ENCODE measurements around the gene PPIL1. TPM values are rescaled to one million over a fixed set of nuclear protein-coding genes. Genes with fewer than 3 reads are reported as not detected.

The PPIL1 gene
- total and polyA plus RNA-seq, 10 of the 15 experiments (the other 5 are each of a cell fraction or from before 2014, with no cell fraction given) = 39.5 to 95.8 (median 70.5) TPM

DNA sequence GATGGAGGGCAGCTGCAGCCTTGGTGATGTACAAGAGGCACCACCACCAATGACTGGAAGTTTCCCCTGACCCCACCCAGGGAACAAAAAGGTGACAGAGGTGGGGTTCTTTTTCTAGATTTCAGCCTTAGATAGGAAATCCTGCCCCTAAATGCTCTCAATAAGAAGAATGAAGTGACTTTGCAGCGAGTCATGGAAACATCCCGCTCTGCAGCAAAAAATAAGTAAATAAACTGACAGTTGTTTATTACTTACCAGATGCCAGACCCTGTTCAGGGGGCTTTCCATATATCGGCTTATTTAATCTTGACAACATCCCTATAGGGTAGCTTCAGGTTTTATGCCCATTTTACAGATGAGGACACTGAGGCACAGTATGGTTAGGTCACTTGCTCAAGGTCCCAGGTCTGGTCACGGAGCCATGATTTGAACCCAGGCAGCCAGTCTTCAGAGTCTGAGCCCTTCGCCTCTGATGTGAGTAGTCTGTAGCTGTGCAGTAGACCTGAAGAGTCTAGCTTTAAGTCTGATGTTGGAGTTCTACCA lies 30.3 kb upstream of the PPIL1 start (continued):
- TF ChIP-seq SREBF2 (IDR thresholded peaks at IDR 0.05; ENCODE audit: low read length) = no peak
- TF ChIP-seq, protein P1, sequence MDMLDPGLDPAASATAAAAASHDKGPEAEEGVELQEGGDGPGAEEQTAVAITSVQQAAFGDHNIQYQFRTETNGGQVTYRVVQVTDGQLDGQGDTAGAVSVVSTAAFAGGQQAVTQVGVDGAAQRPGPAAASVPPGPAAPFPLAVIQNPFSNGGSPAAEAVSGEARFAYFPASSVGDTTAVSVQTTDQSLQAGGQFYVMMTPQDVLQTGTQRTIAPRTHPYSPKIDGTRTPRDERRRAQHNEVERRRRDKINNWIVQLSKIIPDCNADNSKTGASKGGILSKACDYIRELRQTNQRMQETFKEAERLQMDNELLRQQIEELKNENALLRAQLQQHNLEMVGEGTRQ (IDR thresholded peaks at IDR 0.05; ENCODE audit: borderline replicate concordance, low read depth, low read length) = no peak
- TF ChIP-seq, protein P2, sequence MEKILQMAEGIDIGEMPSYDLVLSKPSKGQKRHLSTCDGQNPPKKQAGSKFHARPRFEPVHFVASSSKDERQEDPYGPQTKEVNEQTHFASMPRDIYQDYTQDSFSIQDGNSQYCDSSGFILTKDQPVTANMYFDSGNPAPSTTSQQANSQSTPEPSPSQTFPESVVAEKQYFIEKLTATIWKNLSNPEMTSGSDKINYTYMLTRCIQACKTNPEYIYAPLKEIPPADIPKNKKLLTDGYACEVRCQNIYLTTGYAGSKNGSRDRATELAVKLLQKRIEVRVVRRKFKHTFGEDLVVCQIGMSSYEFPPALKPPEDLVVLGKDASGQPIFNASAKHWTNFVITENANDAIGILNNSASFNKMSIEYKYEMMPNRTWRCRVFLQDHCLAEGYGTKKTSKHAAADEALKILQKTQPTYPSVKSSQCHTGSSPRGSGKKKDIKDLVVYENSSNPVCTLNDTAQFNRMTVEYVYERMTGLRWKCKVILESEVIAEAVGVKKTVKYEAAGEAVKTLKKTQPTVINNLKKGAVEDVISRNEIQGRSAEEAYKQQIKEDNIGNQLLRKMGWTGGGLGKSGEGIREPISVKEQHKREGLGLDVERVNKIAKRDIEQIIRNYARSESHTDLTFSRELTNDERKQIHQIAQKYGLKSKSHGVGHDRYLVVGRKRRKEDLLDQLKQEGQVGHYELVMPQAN (conservative IDR thresholded peaks at IDR 0.05) = no peak

DNA sequence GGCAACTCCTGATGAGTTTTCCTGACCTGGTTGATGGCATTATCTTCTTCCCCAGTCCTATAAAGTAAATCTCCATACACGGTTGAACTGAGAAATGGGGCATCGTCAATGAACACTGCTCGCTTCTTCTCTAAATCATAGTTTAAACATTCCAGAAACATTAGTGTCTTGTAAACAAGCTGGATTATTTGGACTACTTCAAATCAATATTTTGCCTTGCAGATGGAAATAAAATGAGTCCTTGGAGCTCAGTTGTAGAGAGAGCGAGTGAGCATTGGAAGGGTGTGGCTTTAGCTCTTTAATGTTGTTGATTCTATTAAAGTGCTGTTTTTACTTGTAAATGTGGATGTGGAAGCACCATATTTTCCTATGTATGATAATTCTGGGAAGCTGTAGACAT lies 29.5 kb upstream of the PPIL1 start:
- ATAC-seq = no peak
- in situ Hi-C loops (cut with MboI) (no loop called here), intact Hi-C loops (cut with micrococcal nuclease; ENCODE audit: unreplicated experiment) (no loop called here)
- Histone ChIP-seq H4K20me1 (ENCODE audit: control insufficient read depth, insufficient read depth) (no peaks in the 10 kb centered on the region), H3K36me3 (ENCODE audit: control insufficient read depth in 2 of 2, insufficient read depth in 2 of 2, low read length in 1 of 2) (peaks cover 3 to 9% of the 10 kb centered on the region in 2 experiments; a peak in 3 of 4 replicates), H3K79me2 (ENCODE audit: control insufficient read depth, insufficient read depth, low read length) (no peaks in the 10 kb centered on the region), H3K4me3 (no peak overlapping the region), H3K27me3 (replicated peaks in 1 of 2; ENCODE audit: control insufficient read depth in 2 of 2, insufficient read depth in 2 of 2, low read length in 1 of 2) (no peaks in the 10 kb centered on the region), H3K9me3 (replicated peaks; ENCODE audit: control insufficient read depth, insufficient read depth, low read length) (no peaks in the 10 kb centered on the region), H3K4me2 (ENCODE audit: control insufficient read depth, insufficient read depth) (no peak overlapping the region), H3K9ac (ENCODE audit: control insufficient read depth, insufficient read depth, low read length) (no peak overlapping the region), H3K27ac (ENCODE audit: control insufficient read depth, insufficient read depth) (no peak overlapping the region), H2AFZ (ENCODE audit: control insufficient read depth, low read depth, low read length) (no peak overlapping the region), H3K4me1 (ENCODE audit: control insufficient read depth, insufficient read depth, low read length) (no peaks in the 10 kb centered on the region)
- DNase-seq (ENCODE audit: low read depth, low spot score) = no peak
- FAIRE-seq = no peak
- POLR2A ChIA-PET = no interaction called here
- CTCF ChIA-PET = interaction anchor here (0.8 to 2.3 kb wide), 3 partner anchors 8 to 138 kb away, joined by 3 to 8 read pairs (median 4); no protein-coding TSS in a partner anchor
- 99% methylated on average over 4 of the region's 4 CpGs for WGBS (ENCODE audit: insufficient coverage, insufficient replicate concordance, low lambda C conversion rate, missing lambda C conversion rate)
- SMC1A ChIA-PET (ENCODE audit: uncharacterized antibody, unreplicated experiment) = interaction anchor here (1.1 to 1.5 kb wide), 3 partner anchors 10 to 32 kb away, joined by 3 to 5 read pairs (median 4); no protein-coding TSS in a partner anchor
- BruUV-seq (replicated peaks) = no TSS peak
- RAD21 ChIA-PET (ENCODE audit: unreplicated experiment) = interaction anchor here (1.2 kb wide), 1 partner anchor 114 kb away, joined by 6 read pairs; no protein-coding TSS in a partner anchor
- TF ChIP-seq SMARCA5 (IDR thresholded peaks at IDR 0.05) = no peak
- TF ChIP-seq, protein P3, sequence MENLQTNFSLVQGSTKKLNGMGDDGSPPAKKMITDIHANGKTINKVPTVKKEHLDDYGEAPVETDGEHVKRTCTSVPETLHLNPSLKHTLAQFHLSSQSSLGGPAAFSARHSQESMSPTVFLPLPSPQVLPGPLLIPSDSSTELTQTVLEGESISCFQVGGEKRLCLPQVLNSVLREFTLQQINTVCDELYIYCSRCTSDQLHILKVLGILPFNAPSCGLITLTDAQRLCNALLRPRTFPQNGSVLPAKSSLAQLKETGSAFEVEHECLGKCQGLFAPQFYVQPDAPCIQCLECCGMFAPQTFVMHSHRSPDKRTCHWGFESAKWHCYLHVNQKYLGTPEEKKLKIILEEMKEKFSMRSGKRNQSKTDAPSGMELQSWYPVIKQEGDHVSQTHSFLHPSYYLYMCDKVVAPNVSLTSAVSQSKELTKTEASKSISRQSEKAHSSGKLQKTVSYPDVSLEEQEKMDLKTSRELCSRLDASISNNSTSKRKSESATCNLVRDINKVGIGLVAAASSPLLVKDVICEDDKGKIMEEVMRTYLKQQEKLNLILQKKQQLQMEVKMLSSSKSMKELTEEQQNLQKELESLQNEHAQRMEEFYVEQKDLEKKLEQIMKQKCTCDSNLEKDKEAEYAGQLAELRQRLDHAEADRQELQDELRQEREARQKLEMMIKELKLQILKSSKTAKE (IDR thresholded peaks at IDR 0.05; ENCODE audit: low read depth, poor library complexity, severe bottlenecking) = no peak
- TF ChIP-seq, protein P4, sequence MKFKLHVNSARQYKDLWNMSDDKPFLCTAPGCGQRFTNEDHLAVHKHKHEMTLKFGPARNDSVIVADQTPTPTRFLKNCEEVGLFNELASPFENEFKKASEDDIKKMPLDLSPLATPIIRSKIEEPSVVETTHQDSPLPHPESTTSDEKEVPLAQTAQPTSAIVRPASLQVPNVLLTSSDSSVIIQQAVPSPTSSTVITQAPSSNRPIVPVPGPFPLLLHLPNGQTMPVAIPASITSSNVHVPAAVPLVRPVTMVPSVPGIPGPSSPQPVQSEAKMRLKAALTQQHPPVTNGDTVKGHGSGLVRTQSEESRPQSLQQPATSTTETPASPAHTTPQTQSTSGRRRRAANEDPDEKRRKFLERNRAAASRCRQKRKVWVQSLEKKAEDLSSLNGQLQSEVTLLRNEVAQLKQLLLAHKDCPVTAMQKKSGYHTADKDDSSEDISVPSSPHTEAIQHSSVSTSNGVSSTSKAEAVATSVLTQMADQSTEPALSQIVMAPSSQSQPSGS (IDR thresholded peaks at IDR 0.05; ENCODE audit: low read length) = no peak
- no peak for TF ChIP-seq RB1 (IDR thresholded peaks at IDR 0.05; ENCODE audit: borderline replicate concordance)
- TF ChIP-seq NFYB (IDR thresholded peaks at IDR 0.05; ENCODE audit: insufficient read depth, low read depth, low read length) = no peak
- TF ChIP-seq, protein P2 (conservative IDR thresholded peaks at IDR 0.05) = no peak
- TF ChIP-seq POU2F2 (IDR thresholded peaks at IDR 0.05; ENCODE audit: borderline replicate concordance, low read depth, low read length) = no peak
- TF ChIP-seq PAX5 (IDR thresholded peaks at IDR 0.05; ENCODE audit: borderline replicate concordance, low read depth, low read length) = no peak
- TF ChIP-seq BCL11A (IDR thresholded peaks at IDR 0.05; ENCODE audit: low read depth, low read length) = no peak

All from GM12878 (cell line).